Tibial nerve (tissue), 3 donors: ENCODE data around the gene DNAJB4.

Experiments used
- POLR2A ChIP-seq, 2 donors: fragments of 450-650 bp; IDR thresholded peaks; one replicate each; pipeline ENCODE4 v1.6.1; 2017; ENCODE audit warnings: antibody characterized with exemption in 2 of 2, mild to moderate bottlenecking in 2 of 2, moderate library complexity in 2 of 2
- TF ChIP-seq, protein P1 (sequence below), 5 experiments: fragments of 200-600 bp in 3 of 5; fragments of 450-650 bp in 2 of 5; sonication (generic) in 3 of 5; IDR thresholded peaks; one replicate each; pipeline ENCODE4 v1.5.1; 2016 to 2019; ENCODE audit warnings: antibody characterized with exemption in 5 of 5, mild to moderate bottlenecking in 3 of 5, moderate library complexity in 2 of 5

DNA sequence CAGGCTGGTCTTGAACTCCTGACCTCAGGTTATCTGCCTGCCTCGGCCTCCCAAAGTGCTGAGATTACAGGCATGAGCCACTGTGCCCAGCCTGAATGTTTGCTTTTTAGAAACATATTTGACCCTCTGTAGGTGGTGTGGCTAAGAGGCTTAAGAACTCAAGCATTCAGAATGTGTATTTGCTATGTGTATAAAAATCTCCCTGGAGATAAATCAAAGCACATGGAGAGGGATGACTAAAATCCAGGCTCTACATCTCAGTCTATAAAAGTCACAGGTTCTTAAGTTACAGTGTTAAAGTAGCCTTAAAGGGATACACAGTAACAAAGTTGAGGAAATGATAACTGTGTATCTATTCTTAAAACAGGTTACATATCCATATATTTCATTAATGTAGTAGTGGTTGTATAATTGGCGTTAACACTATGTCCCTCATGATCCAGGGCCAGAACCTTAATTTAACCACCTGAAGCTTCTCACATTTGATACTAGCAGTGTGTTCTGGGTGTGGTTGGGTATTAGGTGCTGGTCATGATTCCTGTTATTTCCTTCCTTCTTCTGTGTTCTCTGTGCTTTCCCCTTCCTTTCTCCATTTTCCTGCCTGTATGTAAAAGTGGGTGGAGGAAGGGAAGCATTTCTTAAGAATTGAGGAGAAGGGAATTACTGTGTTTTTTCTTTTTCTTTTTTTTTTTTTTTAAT lies 57.2 kb downstream of the DNAJB4 start:
- TF ChIP-seq, protein P1, sequence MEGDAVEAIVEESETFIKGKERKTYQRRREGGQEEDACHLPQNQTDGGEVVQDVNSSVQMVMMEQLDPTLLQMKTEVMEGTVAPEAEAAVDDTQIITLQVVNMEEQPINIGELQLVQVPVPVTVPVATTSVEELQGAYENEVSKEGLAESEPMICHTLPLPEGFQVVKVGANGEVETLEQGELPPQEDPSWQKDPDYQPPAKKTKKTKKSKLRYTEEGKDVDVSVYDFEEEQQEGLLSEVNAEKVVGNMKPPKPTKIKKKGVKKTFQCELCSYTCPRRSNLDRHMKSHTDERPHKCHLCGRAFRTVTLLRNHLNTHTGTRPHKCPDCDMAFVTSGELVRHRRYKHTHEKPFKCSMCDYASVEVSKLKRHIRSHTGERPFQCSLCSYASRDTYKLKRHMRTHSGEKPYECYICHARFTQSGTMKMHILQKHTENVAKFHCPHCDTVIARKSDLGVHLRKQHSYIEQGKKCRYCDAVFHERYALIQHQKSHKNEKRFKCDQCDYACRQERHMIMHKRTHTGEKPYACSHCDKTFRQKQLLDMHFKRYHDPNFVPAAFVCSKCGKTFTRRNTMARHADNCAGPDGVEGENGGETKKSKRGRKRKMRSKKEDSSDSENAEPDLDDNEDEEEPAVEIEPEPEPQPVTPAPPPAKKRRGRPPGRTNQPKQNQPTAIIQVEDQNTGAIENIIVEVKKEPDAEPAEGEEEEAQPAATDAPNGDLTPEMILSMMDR (IDR thresholded peaks at IDR 0.05): no peak
- no peak for TF ChIP-seq POLR2A (IDR thresholded peaks at IDR 0.05)
